Measurements from ENCODE around the gene RNASE1. TPM values are rescaled to one million over a fixed set of nuclear protein-coding genes. Genes with fewer than 3 reads are reported as not detected.

Gene RNASE1
- total and polyA plus RNA-seq, 11 donors = 127 to 654 (median 242) TPM

DNA sequence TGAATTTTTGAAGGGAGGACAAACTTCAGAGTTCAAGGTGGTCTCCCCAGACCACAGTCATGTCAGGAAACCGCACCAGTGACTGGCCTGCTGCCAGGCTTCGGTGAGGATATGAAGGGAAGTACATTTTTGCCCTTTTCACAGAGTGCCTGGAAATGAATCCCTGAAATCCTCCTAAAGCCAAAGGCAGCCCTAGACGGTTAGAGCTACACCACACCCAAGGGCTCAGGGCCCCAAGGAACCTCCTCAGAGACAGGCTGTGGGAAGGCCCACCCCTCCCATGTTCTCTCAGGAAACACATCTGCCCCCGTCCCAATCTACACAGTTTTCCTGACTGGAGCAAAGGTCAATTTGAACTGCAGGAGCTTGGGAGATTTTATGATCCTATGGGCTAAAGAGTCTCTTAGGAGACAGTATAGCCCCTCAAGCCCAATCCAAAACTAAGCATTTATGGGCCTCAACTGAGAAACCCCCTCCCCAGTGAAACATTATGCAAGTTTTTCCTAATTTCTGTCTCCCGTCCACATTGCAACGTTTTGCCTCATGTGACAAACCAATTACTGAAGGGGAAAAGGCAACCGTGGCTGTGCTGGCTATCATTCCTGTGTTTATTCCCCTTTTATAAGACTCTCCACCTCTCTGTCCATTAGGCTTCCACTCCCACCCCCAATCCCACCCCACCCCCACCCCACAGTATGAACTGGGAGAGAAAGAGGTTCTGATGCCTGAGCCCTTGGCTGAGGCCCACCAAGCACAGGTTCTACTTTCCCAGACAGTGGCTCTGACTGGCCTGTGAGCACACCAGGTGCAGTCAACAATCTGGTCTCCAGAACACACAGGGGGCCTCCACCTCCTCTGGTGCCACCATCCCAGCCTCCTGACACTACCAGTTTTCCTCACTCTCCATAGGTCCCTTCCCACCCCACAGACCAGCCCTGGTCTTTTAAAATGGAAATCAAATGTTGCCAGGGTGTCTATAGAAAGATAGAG lies 9.6 kb upstream of the RNASE1 start:
- intact Hi-C loops (cut with DNase I) = no loop called here
- H3K27ac ChIP-seq = peak overlapping the region in 4 of 12 donors; percentile 15 to 71 (median 30)

DNA sequence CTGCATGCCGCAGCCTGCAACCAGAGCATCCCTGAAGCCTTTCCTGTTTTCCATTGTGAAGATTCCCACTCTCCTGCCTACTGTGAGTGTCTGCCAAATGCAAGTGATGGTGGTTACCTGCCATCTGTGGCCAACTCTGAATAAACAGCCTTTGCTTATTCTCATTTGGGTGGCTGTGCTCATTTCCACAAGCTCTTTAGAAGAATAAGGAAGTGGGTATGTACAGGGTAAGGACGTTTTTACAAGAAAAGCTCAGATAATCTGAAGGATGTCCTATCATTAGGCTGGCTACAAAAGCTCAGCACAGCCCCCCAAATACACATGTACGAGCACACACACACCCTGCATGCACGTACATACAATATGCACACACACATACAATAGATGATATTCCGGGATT lies 7.3 kb upstream of the RNASE1 start:
- Histone ChIP-seq H3K9me3 (no peaks in the 10 kb centered on the region), H3K27me3 (no peaks in the 10 kb centered on the region), H3K4me3 (no peak overlapping the region), H3K4me1 (peaks cover 0 to 34% (median 1%) of the 10 kb centered on the region in 12 donors), H3K36me3 (no peaks in the 10 kb centered on the region), H3K27ac (no peak overlapping the region)
- DNase-seq (no peak), ATAC-seq (no peak)
- 67 to 83% (median 79%) methylated on average over 5 of the region's 5 CpGs for WGBS, 4 donors
- intact Hi-C loops (cut with DNase I) = no loop called here
- TF ChIP-seq, protein P1, sequence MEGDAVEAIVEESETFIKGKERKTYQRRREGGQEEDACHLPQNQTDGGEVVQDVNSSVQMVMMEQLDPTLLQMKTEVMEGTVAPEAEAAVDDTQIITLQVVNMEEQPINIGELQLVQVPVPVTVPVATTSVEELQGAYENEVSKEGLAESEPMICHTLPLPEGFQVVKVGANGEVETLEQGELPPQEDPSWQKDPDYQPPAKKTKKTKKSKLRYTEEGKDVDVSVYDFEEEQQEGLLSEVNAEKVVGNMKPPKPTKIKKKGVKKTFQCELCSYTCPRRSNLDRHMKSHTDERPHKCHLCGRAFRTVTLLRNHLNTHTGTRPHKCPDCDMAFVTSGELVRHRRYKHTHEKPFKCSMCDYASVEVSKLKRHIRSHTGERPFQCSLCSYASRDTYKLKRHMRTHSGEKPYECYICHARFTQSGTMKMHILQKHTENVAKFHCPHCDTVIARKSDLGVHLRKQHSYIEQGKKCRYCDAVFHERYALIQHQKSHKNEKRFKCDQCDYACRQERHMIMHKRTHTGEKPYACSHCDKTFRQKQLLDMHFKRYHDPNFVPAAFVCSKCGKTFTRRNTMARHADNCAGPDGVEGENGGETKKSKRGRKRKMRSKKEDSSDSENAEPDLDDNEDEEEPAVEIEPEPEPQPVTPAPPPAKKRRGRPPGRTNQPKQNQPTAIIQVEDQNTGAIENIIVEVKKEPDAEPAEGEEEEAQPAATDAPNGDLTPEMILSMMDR (IDR thresholded peaks at IDR 0.05) = no peak
- no peak for TF ChIP-seq POLR2A (IDR thresholded peaks at IDR 0.05)

More for the DNA sequence above, 9.6 kb upstream of the RNASE1 start:
- Histone ChIP-seq H3K4me3 (no peak overlapping the region), H3K27me3 (no peaks in the 10 kb centered on the region), H3K9me3 (no peaks in the 10 kb centered on the region), H3K4me1 (peaks cover 0 to 35% (median 1%) of the 10 kb centered on the region in 12 donors), H3K36me3 (no peaks in the 10 kb centered on the region)
- ATAC-seq = peak in 3 of 4 donors; percentile 41 to 47 (median 46)
- no peak for DNase-seq
- WGBS, 4 donors = 38 to 56% (median 47%) methylated on average over 7 of the region's 7 CpGs
- TF ChIP-seq, protein P1 (IDR thresholded peaks at IDR 0.05) = no peak
- TF ChIP-seq POLR2A (IDR thresholded peaks at IDR 0.05) = no peak

DNA sequence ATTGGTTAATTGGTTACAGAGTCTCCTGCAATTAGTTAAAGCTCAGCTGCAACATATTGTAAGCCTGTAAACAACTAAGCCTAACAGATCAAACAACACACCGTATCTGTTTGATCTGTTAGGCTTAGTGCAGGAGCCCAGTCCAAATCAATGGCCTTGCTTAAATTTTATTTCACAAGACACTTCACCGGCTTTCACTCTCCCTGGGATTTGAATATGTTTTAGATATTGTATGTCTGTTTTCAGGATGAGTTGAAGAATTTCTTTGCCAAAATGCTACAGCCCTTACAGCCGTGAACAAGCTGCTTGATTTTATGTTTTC lies 5.5 kb upstream of the RNASE1 start:
- TF ChIP-seq, protein P1 (IDR thresholded peaks at IDR 0.05) = no peak
- TF ChIP-seq POLR2A (IDR thresholded peaks at IDR 0.05) = no peak
- WGBS, 4 donors = 84 to 88% (median 87%) methylated on average over 3 of the region's 3 CpGs
- ATAC-seq = no peak

DNA sequence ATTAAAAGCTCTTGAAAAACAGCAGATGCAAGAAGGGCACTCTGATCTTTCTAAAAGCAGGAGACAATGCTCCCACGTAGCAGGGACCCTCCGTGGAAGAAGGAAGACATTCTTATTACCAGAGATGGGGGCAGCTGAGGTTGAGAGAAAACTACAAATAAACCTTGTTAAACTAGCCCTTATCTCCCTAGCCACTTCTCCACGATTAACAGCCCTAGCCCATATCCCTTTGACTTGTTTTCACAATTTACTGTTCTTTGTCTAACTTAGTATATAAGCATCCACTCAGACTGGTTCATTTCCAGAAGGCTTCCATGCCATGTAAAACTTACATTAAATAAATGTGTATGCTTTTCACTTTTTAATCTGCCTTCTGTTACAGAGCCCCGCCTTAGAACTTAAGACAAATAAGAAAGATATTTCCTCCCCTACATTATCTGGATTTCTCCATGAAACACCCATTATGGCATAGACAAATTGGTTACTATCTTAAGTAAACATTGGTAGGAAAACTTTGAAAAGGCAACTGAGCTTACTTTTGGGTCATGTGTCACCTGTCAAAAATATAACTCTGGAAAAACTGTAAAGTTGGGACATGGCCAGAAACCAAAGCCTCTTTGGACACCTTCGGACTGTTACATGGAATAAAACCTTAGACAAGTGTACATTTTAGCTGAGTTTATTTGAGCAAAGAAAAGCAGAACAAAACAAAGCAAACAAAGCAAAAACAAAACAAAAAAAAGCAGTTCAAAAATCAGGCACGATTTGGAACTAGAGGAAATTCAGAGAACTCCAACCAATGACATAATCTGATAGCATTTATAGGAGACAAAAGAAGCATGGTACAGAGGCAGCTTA lies 4.9 kb upstream of the RNASE1 start:
- Histone ChIP-seq H3K36me3 (no peaks in the 10 kb centered on the region), H3K27ac (peak overlapping the region in 1 of 12 donors; percentile 4), H3K4me3 (no peak overlapping the region), H3K27me3 (no peaks in the 10 kb centered on the region), H3K4me1 (peaks cover 0 to 42% (median 6%) of the 10 kb centered on the region in 12 donors), H3K9me3 (no peaks in the 10 kb centered on the region)
- DNase-seq = no peak
- WGBS, 4 donors = 58 to 74% (median 61%) methylated on average over 6 of the region's 6 CpGs
- TF ChIP-seq, protein P1 (IDR thresholded peaks at IDR 0.05) = no peak
- no peak for TF ChIP-seq POLR2A (IDR thresholded peaks at IDR 0.05)
- ATAC-seq = no peak
- intact Hi-C loops (cut with DNase I) = no loop called here

More for the DNA sequence above, 5.5 kb upstream of the RNASE1 start:
- Histone ChIP-seq H3K9me3 (no peaks in the 10 kb centered on the region), H3K36me3 (no peaks in the 10 kb centered on the region), H3K4me1 (peaks cover 0 to 38% (median 4%) of the 10 kb centered on the region in 12 donors), H3K27ac (peak overlapping the region in 1 of 12 donors; percentile 4), H3K4me3 (no peak overlapping the region), H3K27me3 (no peaks in the 10 kb centered on the region)
- DNase-seq = no peak
- intact Hi-C loops (cut with DNase I) = no loop called here
